ENCODE measurements around the gene JUN.

Gene JUN

DNA sequence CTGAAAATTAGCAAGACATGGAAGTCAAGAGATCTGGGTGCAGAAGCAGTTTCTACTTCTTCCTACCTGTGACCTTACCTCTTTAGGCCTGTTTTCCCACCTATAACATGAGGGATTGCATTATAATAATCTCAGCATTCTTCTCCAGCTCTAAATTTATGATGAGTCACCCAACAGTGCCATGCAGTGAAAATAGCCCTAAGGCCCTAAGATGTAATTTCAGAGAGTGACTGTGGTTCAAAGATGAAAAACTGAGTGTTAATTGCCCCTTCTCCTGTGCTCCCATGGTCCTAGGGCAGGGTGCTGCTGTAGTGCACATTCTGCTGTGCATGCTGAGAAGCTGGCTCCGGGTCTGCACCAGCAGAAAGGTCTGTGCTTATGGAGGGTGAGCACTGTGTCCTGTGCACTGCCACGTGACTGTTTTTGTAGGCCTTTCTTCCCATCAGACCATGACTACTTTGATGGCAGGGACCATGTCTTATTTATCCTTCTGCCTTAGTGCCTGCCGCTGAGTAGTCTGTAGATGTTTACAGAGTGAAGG, 29.7 kb downstream of the JUN start:
- TF ChIP-seq CEBPB (IDR thresholded peaks at IDR 0.05), result no peak
- no peak for TF ChIP-seq TCF12 (IDR thresholded peaks at IDR 0.05; ENCODE audit: low read depth)
- TF ChIP-seq ZBTB7A (IDR thresholded peaks at IDR 0.05; ENCODE audit: low read depth), result no peak
- TF ChIP-seq YY1 (IDR thresholded peaks at IDR 0.05; ENCODE audit: low read depth), result no peak
- TF ChIP-seq TAF1 (IDR thresholded peaks at IDR 0.05; ENCODE audit: low read depth), result no peak
- TF ChIP-seq, protein P1, sequence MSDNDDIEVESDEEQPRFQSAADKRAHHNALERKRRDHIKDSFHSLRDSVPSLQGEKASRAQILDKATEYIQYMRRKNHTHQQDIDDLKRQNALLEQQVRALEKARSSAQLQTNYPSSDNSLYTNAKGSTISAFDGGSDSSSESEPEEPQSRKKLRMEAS (IDR thresholded peaks at IDR 0.05), result no peak
- TF ChIP-seq NFIC (IDR thresholded peaks at IDR 0.05), result no peak
- no peak for TF ChIP-seq RAD21 (IDR thresholded peaks at IDR 0.05; ENCODE audit: low read depth)
- no peak for TF ChIP-seq FOXM1 (IDR thresholded peaks at IDR 0.05; ENCODE audit: borderline replicate concordance, low read depth)
- TF ChIP-seq, protein P2, sequence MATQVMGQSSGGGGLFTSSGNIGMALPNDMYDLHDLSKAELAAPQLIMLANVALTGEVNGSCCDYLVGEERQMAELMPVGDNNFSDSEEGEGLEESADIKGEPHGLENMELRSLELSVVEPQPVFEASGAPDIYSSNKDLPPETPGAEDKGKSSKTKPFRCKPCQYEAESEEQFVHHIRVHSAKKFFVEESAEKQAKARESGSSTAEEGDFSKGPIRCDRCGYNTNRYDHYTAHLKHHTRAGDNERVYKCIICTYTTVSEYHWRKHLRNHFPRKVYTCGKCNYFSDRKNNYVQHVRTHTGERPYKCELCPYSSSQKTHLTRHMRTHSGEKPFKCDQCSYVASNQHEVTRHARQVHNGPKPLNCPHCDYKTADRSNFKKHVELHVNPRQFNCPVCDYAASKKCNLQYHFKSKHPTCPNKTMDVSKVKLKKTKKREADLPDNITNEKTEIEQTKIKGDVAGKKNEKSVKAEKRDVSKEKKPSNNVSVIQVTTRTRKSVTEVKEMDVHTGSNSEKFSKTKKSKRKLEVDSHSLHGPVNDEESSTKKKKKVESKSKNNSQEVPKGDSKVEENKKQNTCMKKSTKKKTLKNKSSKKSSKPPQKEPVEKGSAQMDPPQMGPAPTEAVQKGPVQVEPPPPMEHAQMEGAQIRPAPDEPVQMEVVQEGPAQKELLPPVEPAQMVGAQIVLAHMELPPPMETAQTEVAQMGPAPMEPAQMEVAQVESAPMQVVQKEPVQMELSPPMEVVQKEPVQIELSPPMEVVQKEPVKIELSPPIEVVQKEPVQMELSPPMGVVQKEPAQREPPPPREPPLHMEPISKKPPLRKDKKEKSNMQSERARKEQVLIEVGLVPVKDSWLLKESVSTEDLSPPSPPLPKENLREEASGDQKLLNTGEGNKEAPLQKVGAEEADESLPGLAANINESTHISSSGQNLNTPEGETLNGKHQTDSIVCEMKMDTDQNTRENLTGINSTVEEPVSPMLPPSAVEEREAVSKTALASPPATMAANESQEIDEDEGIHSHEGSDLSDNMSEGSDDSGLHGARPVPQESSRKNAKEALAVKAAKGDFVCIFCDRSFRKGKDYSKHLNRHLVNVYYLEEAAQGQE (IDR thresholded peaks at IDR 0.05; ENCODE audit: low read depth), result no peak
- TF ChIP-seq EGR1 (IDR thresholded peaks at IDR 0.05), result no peak
- TF ChIP-seq CREB1 (IDR thresholded peaks at IDR 0.05; ENCODE audit: low read depth), result no peak
- TF ChIP-seq EP300 (IDR thresholded peaks at IDR 0.05; ENCODE audit: borderline replicate concordance), result no peak
- TF ChIP-seq, protein P3, sequence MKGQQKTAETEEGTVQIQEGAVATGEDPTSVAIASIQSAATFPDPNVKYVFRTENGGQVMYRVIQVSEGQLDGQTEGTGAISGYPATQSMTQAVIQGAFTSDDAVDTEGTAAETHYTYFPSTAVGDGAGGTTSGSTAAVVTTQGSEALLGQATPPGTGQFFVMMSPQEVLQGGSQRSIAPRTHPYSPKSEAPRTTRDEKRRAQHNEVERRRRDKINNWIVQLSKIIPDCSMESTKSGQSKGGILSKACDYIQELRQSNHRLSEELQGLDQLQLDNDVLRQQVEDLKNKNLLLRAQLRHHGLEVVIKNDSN (IDR thresholded peaks at IDR 0.05), result no peak
- TF ChIP-seq TEAD4 (IDR thresholded peaks at IDR 0.05), result no peak

DNA sequence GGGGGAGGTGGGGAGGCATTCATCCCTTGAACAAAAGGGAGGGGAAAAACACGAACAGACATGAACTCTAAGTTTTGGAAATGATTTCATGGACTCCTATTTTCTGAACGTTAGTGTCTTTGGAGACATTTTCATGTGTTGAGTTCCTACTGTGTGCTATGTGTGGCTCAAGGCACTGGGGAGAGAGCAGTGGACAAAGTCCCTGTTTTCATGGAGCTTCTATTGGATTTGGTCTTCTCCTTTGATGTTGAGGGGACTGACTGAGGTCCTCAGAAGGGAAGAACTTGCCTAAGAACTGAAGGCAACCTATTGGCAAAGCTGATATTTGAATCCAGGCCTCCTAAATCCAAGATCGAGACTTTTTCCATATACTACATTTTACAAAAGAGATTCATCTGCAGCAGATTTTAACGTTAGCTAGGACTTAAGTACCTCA, 30.4 kb downstream of the JUN start:
- TF ChIP-seq, protein P3 (IDR thresholded peaks at IDR 0.05), result no peak
- TF ChIP-seq TCF12 (IDR thresholded peaks at IDR 0.05; ENCODE audit: low read depth), result no peak
- no peak for TF ChIP-seq CREB1 (IDR thresholded peaks at IDR 0.05; ENCODE audit: low read depth)
- no peak for TF ChIP-seq ZBTB7A (IDR thresholded peaks at IDR 0.05; ENCODE audit: low read depth)
- no peak for TF ChIP-seq TEAD4 (IDR thresholded peaks at IDR 0.05)
- TF ChIP-seq NFIC (IDR thresholded peaks at IDR 0.05), result no peak
- TF ChIP-seq TAF1 (IDR thresholded peaks at IDR 0.05; ENCODE audit: low read depth), result no peak
- no peak for TF ChIP-seq YY1 (IDR thresholded peaks at IDR 0.05; ENCODE audit: low read depth)
- no peak for TF ChIP-seq EGR1 (IDR thresholded peaks at IDR 0.05)
- TF ChIP-seq FOXM1 (IDR thresholded peaks at IDR 0.05; ENCODE audit: borderline replicate concordance, low read depth), result no peak
- TF ChIP-seq EP300 (IDR thresholded peaks at IDR 0.05; ENCODE audit: borderline replicate concordance), result no peak
- TF ChIP-seq RAD21 (IDR thresholded peaks at IDR 0.05; ENCODE audit: low read depth), result no peak
- TF ChIP-seq, protein P1 (IDR thresholded peaks at IDR 0.05), result no peak
- TF ChIP-seq, protein P2 (IDR thresholded peaks at IDR 0.05; ENCODE audit: low read depth), result no peak
- no peak for TF ChIP-seq CEBPB (IDR thresholded peaks at IDR 0.05)

DNA sequence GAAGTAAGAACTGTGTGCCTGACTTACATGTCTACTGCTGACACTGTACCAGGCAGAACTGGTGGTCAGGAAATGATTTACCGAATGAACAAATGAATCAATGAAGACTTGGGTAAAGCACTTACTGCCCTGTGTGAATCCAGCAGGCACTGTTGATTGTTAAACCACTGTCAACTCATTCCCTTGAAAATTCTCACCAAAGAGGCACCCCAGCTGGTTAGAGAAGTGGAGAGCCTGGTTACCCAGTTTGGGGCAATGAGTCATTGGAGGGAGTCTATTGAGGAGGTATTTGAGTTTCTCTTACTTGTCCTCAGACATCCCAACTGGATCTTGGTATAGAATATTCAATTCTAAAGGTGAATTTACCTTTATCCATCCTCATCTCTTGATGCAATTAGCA, 34.2 kb downstream of the JUN start:
- no peak for TF ChIP-seq TAF1 (IDR thresholded peaks at IDR 0.05; ENCODE audit: low read depth)
- no peak for TF ChIP-seq CEBPB (IDR thresholded peaks at IDR 0.05)
- TF ChIP-seq YY1 (IDR thresholded peaks at IDR 0.05; ENCODE audit: low read depth), result no peak
- no peak for TF ChIP-seq ZBTB7A (IDR thresholded peaks at IDR 0.05; ENCODE audit: low read depth)
- no peak for TF ChIP-seq FOXM1 (IDR thresholded peaks at IDR 0.05; ENCODE audit: borderline replicate concordance, low read depth)
- TF ChIP-seq, protein P3 (IDR thresholded peaks at IDR 0.05), result no peak

DNA sequence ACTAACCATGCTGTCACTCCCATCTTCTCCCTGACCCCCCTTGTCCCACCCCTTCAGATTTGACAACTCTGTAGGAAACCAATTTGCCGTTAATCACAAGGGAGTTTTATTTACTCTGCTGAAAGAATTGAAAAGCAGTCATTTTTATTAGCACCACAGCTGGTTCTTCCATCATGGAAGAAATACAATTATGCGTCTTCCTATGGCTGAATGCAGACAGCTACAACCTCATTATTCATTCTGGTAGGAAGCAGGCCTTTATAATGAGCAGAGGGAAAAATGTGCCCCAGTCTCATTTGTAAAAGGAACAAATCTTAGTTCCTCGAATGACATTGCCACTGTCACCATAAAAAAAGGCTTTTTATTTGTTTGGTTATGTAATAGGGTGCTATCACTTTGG, 35.2 kb downstream of the JUN start:
- TF ChIP-seq NFIC (IDR thresholded peaks at IDR 0.05), result no peak
- TF ChIP-seq CEBPB (IDR thresholded peaks at IDR 0.05), result no peak
- TF ChIP-seq RAD21 (IDR thresholded peaks at IDR 0.05; ENCODE audit: low read depth), result no peak
- no peak for TF ChIP-seq CREB1 (IDR thresholded peaks at IDR 0.05; ENCODE audit: low read depth)
- TF ChIP-seq EP300 (IDR thresholded peaks at IDR 0.05; ENCODE audit: borderline replicate concordance), result no peak
- TF ChIP-seq, protein P2 (IDR thresholded peaks at IDR 0.05; ENCODE audit: low read depth), result no peak
- TF ChIP-seq ZBTB7A (IDR thresholded peaks at IDR 0.05; ENCODE audit: low read depth), result no peak
- no peak for TF ChIP-seq TAF1 (IDR thresholded peaks at IDR 0.05; ENCODE audit: low read depth)
- no peak for TF ChIP-seq YY1 (IDR thresholded peaks at IDR 0.05; ENCODE audit: low read depth)
- no peak for TF ChIP-seq TEAD4 (IDR thresholded peaks at IDR 0.05)
- no peak for TF ChIP-seq EGR1 (IDR thresholded peaks at IDR 0.05)
- TF ChIP-seq, protein P1 (IDR thresholded peaks at IDR 0.05), result no peak
- no peak for TF ChIP-seq FOXM1 (IDR thresholded peaks at IDR 0.05; ENCODE audit: borderline replicate concordance, low read depth)

Measured in Ishikawa (cell line).